Sigmoid colon (tissue), 3 donors: ENCODE results near the gene NKX6-2.

Source experiments
- POLR2A ChIP-seq, 2 donors: fragments of 450-650 bp; IDR thresholded peaks; one replicate each; pipeline ENCODE4 v1.6.1; 2016; ENCODE audit warnings: antibody characterized with exemption in 2 of 2, mild to moderate bottlenecking in 2 of 2, moderate library complexity in 2 of 2
- TF ChIP-seq, protein P1 (sequence below), 4 experiments: fragments of 450-650 bp in 3 of 4; fragments of 200-600 bp in 1 of 4; IDR thresholded peaks; one replicate each; pipeline ENCODE4 v1.5.1; 2016 to 2019; ENCODE audit warnings: antibody characterized with exemption in 4 of 4, mild to moderate bottlenecking in 3 of 4, moderate library complexity in 2 of 4

DNA sequence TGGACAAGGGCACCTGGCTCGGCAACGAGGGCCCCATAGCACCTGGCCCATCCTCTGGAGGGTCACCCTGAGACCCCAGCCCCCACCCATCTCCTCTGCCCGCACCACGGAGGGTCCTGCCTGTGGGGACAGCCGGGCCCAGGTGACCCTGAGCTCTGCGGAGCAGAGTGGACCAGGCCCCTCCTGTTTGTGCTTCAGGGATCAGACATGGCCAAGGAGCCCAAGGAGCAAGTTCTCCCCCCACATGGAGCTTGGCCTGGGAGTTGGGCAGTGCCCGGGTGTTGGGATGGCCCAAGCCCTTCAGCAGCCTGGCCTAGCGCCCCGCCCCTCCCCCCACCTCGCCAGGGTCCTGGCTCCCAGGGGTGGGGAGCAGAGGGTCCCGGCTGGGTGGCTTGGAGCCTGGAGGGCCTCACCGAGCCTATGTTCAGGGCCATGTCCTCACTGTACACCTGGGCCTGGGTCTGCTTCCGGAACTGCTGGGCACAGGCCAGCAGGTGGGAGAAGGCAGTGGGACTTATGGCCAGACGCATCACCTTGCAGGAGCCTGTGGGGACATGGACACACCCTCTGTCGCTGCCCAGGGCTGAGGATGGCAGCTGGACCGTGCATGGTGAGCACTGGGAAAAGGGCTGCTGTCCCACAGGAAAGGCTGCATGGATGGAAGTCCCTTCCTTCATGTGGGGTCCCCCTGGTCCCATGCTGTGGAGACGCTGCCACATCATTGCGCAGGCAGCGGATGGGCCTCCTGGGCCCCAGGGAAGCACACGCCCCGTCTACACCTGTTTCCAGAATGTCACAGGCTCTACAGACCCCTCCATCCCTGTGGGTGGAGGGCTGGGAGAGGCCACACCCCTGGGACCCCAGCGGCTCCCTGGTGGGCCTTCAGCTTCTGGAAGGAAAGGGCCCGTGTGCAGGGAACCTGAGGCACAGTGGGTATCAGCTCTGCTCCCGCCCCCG, 49.2 kb upstream of the NKX6-2 start:
- no peak for TF ChIP-seq POLR2A (IDR thresholded peaks at IDR 0.05)
- TF ChIP-seq, protein P1, sequence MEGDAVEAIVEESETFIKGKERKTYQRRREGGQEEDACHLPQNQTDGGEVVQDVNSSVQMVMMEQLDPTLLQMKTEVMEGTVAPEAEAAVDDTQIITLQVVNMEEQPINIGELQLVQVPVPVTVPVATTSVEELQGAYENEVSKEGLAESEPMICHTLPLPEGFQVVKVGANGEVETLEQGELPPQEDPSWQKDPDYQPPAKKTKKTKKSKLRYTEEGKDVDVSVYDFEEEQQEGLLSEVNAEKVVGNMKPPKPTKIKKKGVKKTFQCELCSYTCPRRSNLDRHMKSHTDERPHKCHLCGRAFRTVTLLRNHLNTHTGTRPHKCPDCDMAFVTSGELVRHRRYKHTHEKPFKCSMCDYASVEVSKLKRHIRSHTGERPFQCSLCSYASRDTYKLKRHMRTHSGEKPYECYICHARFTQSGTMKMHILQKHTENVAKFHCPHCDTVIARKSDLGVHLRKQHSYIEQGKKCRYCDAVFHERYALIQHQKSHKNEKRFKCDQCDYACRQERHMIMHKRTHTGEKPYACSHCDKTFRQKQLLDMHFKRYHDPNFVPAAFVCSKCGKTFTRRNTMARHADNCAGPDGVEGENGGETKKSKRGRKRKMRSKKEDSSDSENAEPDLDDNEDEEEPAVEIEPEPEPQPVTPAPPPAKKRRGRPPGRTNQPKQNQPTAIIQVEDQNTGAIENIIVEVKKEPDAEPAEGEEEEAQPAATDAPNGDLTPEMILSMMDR (IDR thresholded peaks at IDR 0.05), result no peak
